ENCODE measurements around the gene GREB1L. TPM values are rescaled to one million over a fixed set of nuclear protein-coding genes. Genes with fewer than 3 reads are reported as not detected.
"Not testable (repeated sequence)": the region's sequence is repeated elsewhere in the genome, so short reads cannot be mapped to it uniquely, and the experiment has no call there.

GREB1L gene
- total and polyA plus RNA-seq, 8 donors: 0.37 to 1.3 (median 0.74) TPM

DNA sequence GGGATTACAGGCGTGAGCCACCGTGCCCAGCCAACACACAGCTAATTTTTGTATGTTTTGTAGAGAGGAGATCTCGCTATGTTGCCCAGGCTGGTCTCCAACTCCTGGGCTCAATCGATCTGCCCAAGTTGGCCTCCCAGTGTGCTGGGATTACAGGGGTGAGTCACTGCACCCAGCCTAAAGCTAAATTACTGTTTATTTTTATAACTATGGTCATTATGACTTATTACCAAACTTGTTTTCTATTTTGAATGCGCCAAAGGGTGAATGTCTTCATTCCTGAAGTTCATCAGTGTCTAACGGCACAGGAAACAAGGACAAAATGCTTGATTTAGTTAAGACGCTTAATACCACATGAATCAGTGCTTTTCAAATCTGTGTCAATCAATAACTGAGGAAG lies 38.9 kb upstream of the GREB1L start:
- no peak for TF ChIP-seq CTCF (IDR thresholded peaks at IDR 0.05)
- ATAC-seq (no peak), DNase-seq (no peak)
- H3K36me3 ChIP-seq: no peaks in the 10 kb centered on the region
- no peak overlapping the region for H3K4me3 ChIP-seq
- peaks cover 0 to 12% of the 10 kb centered on the region in 2 donors for H3K27me3 ChIP-seq
- intact Hi-C loops (cut with DNase I): no loop called here
- no peaks in the 10 kb centered on the region for H3K9me3 ChIP-seq
- no peak overlapping the region for H3K27ac ChIP-seq
- no peaks in the 10 kb centered on the region for H3K4me1 ChIP-seq

DNA sequence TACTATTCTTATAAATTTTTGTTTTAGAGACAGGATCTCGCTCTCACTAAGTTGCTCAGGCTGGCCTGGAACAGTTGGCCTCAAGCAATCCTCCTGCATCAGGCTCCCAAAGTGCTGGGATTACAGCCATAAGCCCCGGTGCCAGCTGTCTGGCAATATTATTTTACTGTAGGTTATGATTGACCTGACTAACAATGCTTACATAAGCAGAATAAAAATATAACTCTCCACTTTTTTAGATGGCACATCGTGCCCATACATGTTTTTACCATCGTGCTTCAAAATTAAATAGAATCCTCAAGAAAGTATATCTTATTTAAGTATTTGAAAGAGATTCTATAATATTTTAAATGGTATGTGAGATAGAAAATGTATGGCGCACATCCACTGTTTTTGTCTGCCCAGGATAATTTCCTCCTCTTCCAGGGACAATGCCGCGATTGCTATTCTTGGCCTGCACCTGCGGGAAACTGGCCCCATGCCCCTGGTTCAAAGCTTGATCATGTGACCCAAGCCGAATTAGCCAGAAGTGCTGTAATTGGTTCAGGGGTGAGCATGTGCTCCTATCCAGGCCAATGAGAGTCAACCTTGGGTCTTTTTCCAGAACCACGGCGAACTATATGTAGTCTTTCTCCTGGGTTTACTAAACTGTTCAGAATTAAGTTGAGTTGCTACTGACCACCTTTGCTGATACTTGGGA lies 38.3 kb upstream of the GREB1L start:
- intact Hi-C loops (cut with DNase I): no loop called here
- Histone ChIP-seq H3K27ac (no peak overlapping the region), H3K27me3 (peaks cover 0 to 9% of the 10 kb centered on the region in 2 donors), H3K9me3 (no peaks in the 10 kb centered on the region), H3K36me3 (no peaks in the 10 kb centered on the region), H3K4me1 (no peaks in the 10 kb centered on the region), H3K4me3 (no peak overlapping the region)
- ATAC-seq (no peak), DNase-seq (no peak)
- no peak for TF ChIP-seq CTCF (IDR thresholded peaks at IDR 0.05)

GRCh38 chr18:21205695-21206094 lies 36.3 kb upstream of the GREB1L start:
- no peaks in the 10 kb centered on the region for H3K36me3 ChIP-seq
- no peaks in the 10 kb centered on the region for H3K4me1 ChIP-seq
- ATAC-seq (no peak), DNase-seq (no peak)
- H3K27me3 ChIP-seq: no peaks in the 10 kb centered on the region
- H3K9me3 ChIP-seq: no peaks in the 10 kb centered on the region
- intact Hi-C loops (cut with DNase I): no loop called here
- no peak for TF ChIP-seq CTCF (IDR thresholded peaks at IDR 0.05)
- H3K27ac ChIP-seq: no peak overlapping the region
- no peak overlapping the region for H3K4me3 ChIP-seq

GRCh38 chr18:21210278-21210677 lies 31.8 kb upstream of the GREB1L start:
- H3K9me3 ChIP-seq: no peaks in the 10 kb centered on the region
- no peak for TF ChIP-seq CTCF (IDR thresholded peaks at IDR 0.05)
- no peak for DNase-seq

DNA sequence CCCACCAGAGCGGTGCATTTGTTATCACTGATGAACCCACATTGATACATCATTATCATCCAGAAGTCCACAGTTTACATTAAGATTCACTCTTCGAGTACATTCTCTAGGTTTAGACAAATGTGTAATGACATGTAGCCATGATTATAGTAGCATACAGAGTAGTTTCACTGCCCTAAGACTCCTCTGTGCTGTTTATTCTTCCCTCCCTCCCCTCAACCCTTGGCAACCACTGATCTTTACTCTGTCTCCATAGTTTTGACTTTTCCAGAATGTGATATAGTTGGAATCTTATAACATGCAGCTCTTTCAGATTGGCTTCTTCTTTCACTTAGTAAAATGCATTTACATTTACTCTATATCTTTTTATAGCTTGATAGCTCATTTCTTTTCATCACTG lies 31.2 kb upstream of the GREB1L start:
- H3K9me3 ChIP-seq: no peaks in the 10 kb centered on the region
- TF ChIP-seq CTCF (IDR thresholded peaks at IDR 0.05): no peak
- DNase-seq: no peak

More at GRCh38 chr18:21210278-21210677, 31.8 kb upstream of the GREB1L start:
- Histone ChIP-seq H3K4me3 (no peak overlapping the region), H3K27ac (no peak overlapping the region), H3K4me1 (no peaks in the 10 kb centered on the region), H3K27me3 (no peaks in the 10 kb centered on the region), H3K36me3 (no peaks in the 10 kb centered on the region)
- no peak for ATAC-seq
- intact Hi-C loops (cut with DNase I): no loop called here

GRCh38 chr18:21214409-21214808 lies 27.6 kb upstream of the GREB1L start:
- H3K9me3 ChIP-seq; H3K36me3 ChIP-seq; ATAC-seq; intact Hi-C loops (cut with DNase I); H3K27me3 ChIP-seq; DNase-seq; H3K4me3 ChIP-seq; H3K27ac ChIP-seq; H3K4me1 ChIP-seq: not testable (repeated sequence)

More for the DNA sequence above, 31.2 kb upstream of the GREB1L start:
- Histone ChIP-seq H3K4me3 (no peak overlapping the region), H3K27ac (no peak overlapping the region), H3K27me3 (no peaks in the 10 kb centered on the region), H3K36me3 (no peaks in the 10 kb centered on the region), H3K4me1 (no peaks in the 10 kb centered on the region)
- intact Hi-C loops (cut with DNase I): no loop called here
- no peak for ATAC-seq

All from left lung (tissue), 10 donors.